ENCODE results near the gene TMCC3. TPM values are rescaled to one million over a fixed set of nuclear protein-coding genes. Genes with fewer than 3 reads are reported as not detected.

Gene TMCC3
- total and polyA plus RNA-seq, 9 of the 15 experiments (the other 6 are each of a cell fraction or from before 2014, with no cell fraction given), result not detected

DNA sequence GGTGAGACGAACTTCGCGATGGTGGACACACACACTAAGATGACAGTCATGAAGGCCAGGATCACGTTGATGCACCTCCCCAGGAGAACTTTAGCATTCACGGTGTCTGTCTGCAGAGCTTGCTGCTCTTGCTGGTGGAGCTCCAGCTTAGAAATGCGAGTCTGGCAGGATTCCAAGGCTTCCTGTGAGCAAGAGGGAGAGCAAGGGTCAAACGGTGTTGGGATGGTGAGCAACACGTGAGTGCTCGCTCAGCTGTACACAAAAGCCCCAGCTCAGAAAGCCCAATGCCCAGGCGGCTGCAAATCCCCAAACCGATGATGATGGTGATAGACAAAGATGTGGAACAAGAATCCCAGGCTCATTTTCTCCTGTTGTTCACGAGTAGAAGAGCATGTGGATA, 78.8 kb downstream of the TMCC3 start:
- POLR2A ChIA-PET, result no interaction called here
- Histone ChIP-seq H3K27ac (ENCODE audit: extremely low read depth, low read depth, low read length) (no peak overlapping the region), H3K9ac (ENCODE audit: insufficient read depth in 1 of 2, low read depth in 2 of 2, low read length in 2 of 2) (no peak overlapping the region), H4K20me1 (replicated peaks; ENCODE audit: control insufficient read depth, insufficient read depth, low read length) (no peaks in the 10 kb centered on the region), H2AFZ (ENCODE audit: low read depth, low read length) (no peak overlapping the region), H3K27me3 (ENCODE audit: control insufficient read depth in 2 of 2, insufficient read depth in 2 of 2, low read length in 2 of 2) (peaks cover 29 to 50% of the 10 kb centered on the region in 2 experiments), H3K9me3 (replicated peaks; ENCODE audit: control insufficient read depth, insufficient read depth, low read depth, low read length) (no peaks in the 10 kb centered on the region), H3K9me1 (ENCODE audit: control insufficient read depth, insufficient read depth, low read length) (no peaks in the 10 kb centered on the region), H3K4me1 (replicated peaks in 1 of 2; ENCODE audit: control insufficient read depth in 2 of 2, insufficient read depth in 2 of 2, low read length in 2 of 2) (no peaks in the 10 kb centered on the region), H3K4me2 (ENCODE audit: insufficient read depth, low read length) (no peak overlapping the region), H3K4me3 (no peak overlapping the region), H3K79me2 (ENCODE audit: control insufficient read depth, insufficient read depth, low read length) (no peaks in the 10 kb centered on the region), H3K36me3 (ENCODE audit: control insufficient read depth, insufficient read depth, low read length) (no peaks in the 10 kb centered on the region)
- BruUV-seq (replicated peaks), result no TSS peak
- ATAC-seq (no peak), DNase-seq (ENCODE audit: extremely low read depth in 1 of 4, low spot score in 3 of 4) (peak in 1 of 4 experiments; percentile 19), FAIRE-seq (no peak)
- TF ChIP-seq TGIF2 (CRISPR knock-in tag; IDR thresholded peaks at IDR 0.05) (no peak), NFIC (IDR thresholded peaks at IDR 0.05) (peak; percentile 44; the same call in 1 of the 2 replicates)
- CTCF ChIA-PET (ENCODE audit: low intra/inter-chr PET ratio), result no interaction called here
- intact Hi-C loops (cut with micrococcal nuclease) (no loop called here), in situ Hi-C loops (cut with MboI) (no loop called here)
- 1% methylated on average over 12 of the region's 12 CpGs for WGBS (ENCODE audit: insufficient coverage, low coverage, missing lambda C conversion rate)

DNA sequence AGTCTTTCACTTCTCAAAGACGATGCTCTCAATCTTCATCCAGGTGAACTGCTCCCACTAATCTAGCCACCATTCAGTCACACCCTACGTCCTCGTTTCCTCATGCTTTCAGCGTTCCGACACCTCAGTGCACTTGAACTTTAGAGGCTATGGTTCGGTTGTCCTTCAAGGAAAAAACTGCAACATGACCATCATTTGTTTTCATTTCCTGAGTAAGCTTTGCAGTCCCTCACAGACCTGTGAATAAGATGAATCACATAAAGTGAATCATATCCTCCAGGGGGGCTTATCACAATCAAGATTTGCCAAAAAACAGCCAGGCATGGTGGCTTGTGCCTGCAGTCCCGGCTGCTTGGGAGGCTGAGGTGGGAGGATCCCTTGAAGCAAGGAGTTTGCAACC, 80.2 kb downstream of the TMCC3 start:
- FAIRE-seq (no peak), ATAC-seq (no peak), DNase-seq (ENCODE audit: extremely low read depth in 1 of 4, low spot score in 3 of 4) (no peak)
- WGBS (ENCODE audit: insufficient coverage, low coverage, missing lambda C conversion rate), result 1% methylated on average over 7 of the region's 7 CpGs
- Histone ChIP-seq H2AFZ (ENCODE audit: low read depth, low read length) (no peak overlapping the region), H3K9me1 (ENCODE audit: control insufficient read depth, insufficient read depth, low read length) (no peaks in the 10 kb centered on the region), H3K27me3 (ENCODE audit: control insufficient read depth in 2 of 2, insufficient read depth in 2 of 2, low read length in 2 of 2) (peaks cover 33 to 54% of the 10 kb centered on the region in 2 experiments), H3K4me3 (no peak overlapping the region), H3K4me1 (replicated peaks in 1 of 2; ENCODE audit: control insufficient read depth in 2 of 2, insufficient read depth in 2 of 2, low read length in 2 of 2) (no peaks in the 10 kb centered on the region), H4K20me1 (replicated peaks; ENCODE audit: control insufficient read depth, insufficient read depth, low read length) (no peaks in the 10 kb centered on the region), H3K9me3 (replicated peaks; ENCODE audit: control insufficient read depth, insufficient read depth, low read depth, low read length) (no peaks in the 10 kb centered on the region), H3K4me2 (ENCODE audit: insufficient read depth, low read length) (no peak overlapping the region), H3K79me2 (ENCODE audit: control insufficient read depth, insufficient read depth, low read length) (no peaks in the 10 kb centered on the region), H3K9ac (ENCODE audit: insufficient read depth in 1 of 2, low read depth in 2 of 2, low read length in 2 of 2) (no peak overlapping the region), H3K27ac (ENCODE audit: extremely low read depth, low read depth, low read length) (no peak overlapping the region), H3K36me3 (ENCODE audit: control insufficient read depth, insufficient read depth, low read length) (no peaks in the 10 kb centered on the region)
- ChIA-PET CTCF (ENCODE audit: low intra/inter-chr PET ratio) (no interaction called here), POLR2A (no interaction called here)
- intact Hi-C loops (cut with micrococcal nuclease) (no loop called here), in situ Hi-C loops (cut with MboI) (no loop called here)
- BruUV-seq (replicated peaks), result no TSS peak
- no peak for TF ChIP-seq ZNF174 (CRISPR knock-in tag; IDR thresholded peaks at IDR 0.05)
- TF ChIP-seq ZBTB12 (CRISPR knock-in tag; IDR thresholded peaks at IDR 0.05), result no peak
- TF ChIP-seq ZNF12 (CRISPR knock-in tag; IDR thresholded peaks at IDR 0.05), result no peak
- no peak for TF ChIP-seq POLR2AphosphoS5 (IDR thresholded peaks at IDR 0.05; ENCODE audit: control insufficient read depth, insufficient read depth, low read depth, low read length)
- TF ChIP-seq NR3C1 (CRISPR knock-in tag; IDR thresholded peaks at IDR 0.05), result no peak
- TF ChIP-seq, protein P1, sequence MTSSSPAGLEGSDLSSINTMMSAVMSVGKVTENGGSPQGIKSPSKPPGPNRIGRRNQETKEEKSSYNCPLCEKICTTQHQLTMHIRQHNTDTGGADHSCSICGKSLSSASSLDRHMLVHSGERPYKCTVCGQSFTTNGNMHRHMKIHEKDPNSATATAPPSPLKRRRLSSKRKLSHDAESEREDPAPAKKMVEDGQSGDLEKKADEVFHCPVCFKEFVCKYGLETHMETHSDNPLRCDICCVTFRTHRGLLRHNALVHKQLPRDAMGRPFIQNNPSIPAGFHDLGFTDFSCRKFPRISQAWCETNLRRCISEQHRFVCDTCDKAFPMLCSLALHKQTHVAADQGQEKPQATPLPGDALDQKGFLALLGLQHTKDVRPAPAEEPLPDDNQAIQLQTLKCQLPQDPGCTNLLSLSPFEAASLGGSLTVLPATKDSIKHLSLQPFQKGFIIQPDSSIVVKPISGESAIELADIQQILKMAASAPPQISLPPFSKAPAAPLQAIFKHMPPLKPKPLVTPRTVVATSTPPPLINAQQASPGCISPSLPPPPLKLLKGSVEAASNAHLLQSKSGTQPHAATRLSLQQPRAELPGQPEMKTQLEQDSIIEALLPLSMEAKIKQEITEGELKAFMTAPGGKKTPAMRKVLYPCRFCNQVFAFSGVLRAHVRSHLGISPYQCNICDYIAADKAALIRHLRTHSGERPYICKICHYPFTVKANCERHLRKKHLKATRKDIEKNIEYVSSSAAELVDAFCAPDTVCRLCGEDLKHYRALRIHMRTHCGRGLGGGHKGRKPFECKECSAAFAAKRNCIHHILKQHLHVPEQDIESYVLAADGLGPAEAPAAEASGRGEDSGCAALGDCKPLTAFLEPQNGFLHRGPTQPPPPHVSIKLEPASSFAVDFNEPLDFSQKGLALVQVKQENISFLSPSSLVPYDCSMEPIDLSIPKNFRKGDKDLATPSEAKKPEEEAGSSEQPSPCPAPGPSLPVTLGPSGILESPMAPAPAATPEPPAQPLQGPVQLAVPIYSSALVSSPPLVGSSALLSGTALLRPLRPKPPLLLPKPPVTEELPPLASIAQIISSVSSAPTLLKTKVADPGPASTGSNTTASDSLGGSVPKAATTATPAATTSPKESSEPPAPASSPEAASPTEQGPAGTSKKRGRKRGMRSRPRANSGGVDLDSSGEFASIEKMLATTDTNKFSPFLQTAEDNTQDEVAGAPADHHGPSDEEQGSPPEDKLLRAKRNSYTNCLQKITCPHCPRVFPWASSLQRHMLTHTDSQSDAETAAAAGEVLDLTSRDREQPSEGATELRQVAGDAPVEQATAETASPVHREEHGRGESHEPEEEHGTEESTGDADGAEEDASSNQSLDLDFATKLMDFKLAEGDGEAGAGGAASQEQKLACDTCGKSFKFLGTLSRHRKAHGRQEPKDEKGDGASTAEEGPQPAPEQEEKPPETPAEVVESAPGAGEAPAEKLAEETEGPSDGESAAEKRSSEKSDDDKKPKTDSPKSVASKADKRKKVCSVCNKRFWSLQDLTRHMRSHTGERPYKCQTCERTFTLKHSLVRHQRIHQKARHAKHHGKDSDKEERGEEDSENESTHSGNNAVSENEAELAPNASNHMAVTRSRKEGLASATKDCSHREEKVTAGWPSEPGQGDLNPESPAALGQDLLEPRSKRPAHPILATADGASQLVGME (CRISPR knock-in tag; IDR thresholded peaks at IDR 0.05), result no peak

Measured in K562 (cell line).